ENCODE results near the gene KMT5B. TPM values are rescaled to one million over a fixed set of nuclear protein-coding genes. Genes with fewer than 3 reads are reported as not detected.

KMT5B gene
- total RNA-seq, 1 donor from 2014 or later, result 38.0 TPM

GRCh38 chr11:68261006-68261405 lies 47.9 kb upstream of the KMT5B start:
- no peak overlapping the region for H2AFZ ChIP-seq (ENCODE audit: low read depth, low read length)
- peaks cover 26% of the 10 kb centered on the region for H3K36me3 Mint-ChIP-seq (ENCODE audit: low read depth, unreplicated experiment)
- FAIRE-seq (no peak), DNase-seq (ENCODE audit: low read depth) (no peak)
- no peak overlapping the region for H3K27ac Mint-ChIP-seq (ENCODE audit: unreplicated experiment)
- no peak overlapping the region for H3K4me3 ChIP-seq (ENCODE audit: insufficient read depth, low read depth, low read length)
- peaks cover 11% of the 10 kb centered on the region for H3K36me3 ChIP-seq (ENCODE audit: insufficient read depth, low read length)
- peaks cover 5% of the 10 kb centered on the region for H3K4me1 Mint-ChIP-seq (ENCODE audit: low read depth, unreplicated experiment)
- H3K4me3 Mint-ChIP-seq (ENCODE audit: unreplicated experiment), result no peak overlapping the region
- no peak overlapping the region for H3K4me2 ChIP-seq (ENCODE audit: low read length)
- no peaks in the 10 kb centered on the region for H3K27me3 Mint-ChIP-seq (ENCODE audit: low read depth, unreplicated experiment)
- H3K27me3 ChIP-seq (ENCODE audit: insufficient read depth, low read length), result no peaks in the 10 kb centered on the region
- H3K4me1 ChIP-seq (ENCODE audit: insufficient read depth, low read length), result peaks cover 15% of the 10 kb centered on the region
- TF ChIP-seq CTCF (IDR thresholded peaks at IDR 0.05; ENCODE audit: insufficient read depth, low read depth, low read length), result no peak
- no peak for TF ChIP-seq EZH2 (IDR thresholded peaks at IDR 0.05; ENCODE audit: insufficient read depth, low read length)
- H3K79me2 ChIP-seq (ENCODE audit: insufficient read depth, low read length), result peaks cover 14% of the 10 kb centered on the region
- H3K9ac ChIP-seq (ENCODE audit: low read length), result no peak overlapping the region
- H3K9me3 ChIP-seq (ENCODE audit: insufficient read depth, low read depth, low read length), result no peaks in the 10 kb centered on the region
- peaks cover 56% of the 10 kb centered on the region for H4K20me1 ChIP-seq (ENCODE audit: insufficient read depth, low read length)
- H3K9me3 Mint-ChIP-seq (ENCODE audit: unreplicated experiment), result no peaks in the 10 kb centered on the region
- no peak overlapping the region for H3K27ac ChIP-seq (ENCODE audit: low read depth, low read length)

- H3K4me2 ChIP-seq (ENCODE audit: low read length), result no peak overlapping the region
- peaks cover 10% of the 10 kb centered on the region for H3K79me2 ChIP-seq (ENCODE audit: insufficient read depth, low read length)
- FAIRE-seq, result no peak
- H3K4me1 Mint-ChIP-seq (ENCODE audit: low read depth, unreplicated experiment), result peaks cover 5% of the 10 kb centered on the region
- H3K27ac Mint-ChIP-seq (ENCODE audit: unreplicated experiment), result no peak overlapping the region
- peaks cover 11% of the 10 kb centered on the region for H3K36me3 ChIP-seq (ENCODE audit: insufficient read depth, low read length)
- DNase-seq (ENCODE audit: low read depth), result no peak
- no peaks in the 10 kb centered on the region for H3K9me3 ChIP-seq (ENCODE audit: insufficient read depth, low read depth, low read length)
- H3K36me3 Mint-ChIP-seq (ENCODE audit: low read depth, unreplicated experiment), result peaks cover 24% of the 10 kb centered on the region
- H3K27me3 Mint-ChIP-seq (ENCODE audit: low read depth, unreplicated experiment), result no peaks in the 10 kb centered on the region
- no peaks in the 10 kb centered on the region for H3K27me3 ChIP-seq (ENCODE audit: insufficient read depth, low read length)
- H3K9me3 Mint-ChIP-seq (ENCODE audit: unreplicated experiment), result no peaks in the 10 kb centered on the region
- no peak overlapping the region for H3K4me3 ChIP-seq (ENCODE audit: insufficient read depth, low read depth, low read length)
- H3K9ac ChIP-seq (ENCODE audit: low read length), result no peak overlapping the region
- H3K4me3 Mint-ChIP-seq (ENCODE audit: unreplicated experiment), result no peak overlapping the region
- H3K4me1 ChIP-seq (ENCODE audit: insufficient read depth, low read length), result peaks cover 17% of the 10 kb centered on the region
- H4K20me1 ChIP-seq (ENCODE audit: insufficient read depth, low read length), result peaks cover 52% of the 10 kb centered on the region
- no peak overlapping the region for H2AFZ ChIP-seq (ENCODE audit: low read depth, low read length)
- TF ChIP-seq EZH2 (IDR thresholded peaks at IDR 0.05; ENCODE audit: insufficient read depth, low read length), result no peak
- no peak for TF ChIP-seq CTCF (IDR thresholded peaks at IDR 0.05; ENCODE audit: insufficient read depth, low read depth, low read length)
- no peak overlapping the region for H3K27ac ChIP-seq (ENCODE audit: low read depth, low read length)
Measured at GRCh38 chr11:68260484-68260883, 47.4 kb upstream of the KMT5B start.

GRCh38 chr11:68259122-68259959 lies 46.2 kb upstream of the KMT5B start:
- no peak overlapping the region for H2AFZ ChIP-seq (ENCODE audit: low read depth, low read length)
- peaks cover 40% of the 10 kb centered on the region for H4K20me1 ChIP-seq (ENCODE audit: insufficient read depth, low read length)
- no peaks in the 10 kb centered on the region for H3K79me2 ChIP-seq (ENCODE audit: insufficient read depth, low read length)
- no peak for FAIRE-seq
- H3K27me3 ChIP-seq (ENCODE audit: insufficient read depth, low read length), result no peaks in the 10 kb centered on the region
- Mint-ChIP-seq H3K4me1 (ENCODE audit: low read depth, unreplicated experiment) (peaks cover 3% of the 10 kb centered on the region), H3K9me3 (ENCODE audit: unreplicated experiment) (no peaks in the 10 kb centered on the region), H3K27me3 (ENCODE audit: low read depth, unreplicated experiment) (no peaks in the 10 kb centered on the region), H3K4me3 (ENCODE audit: unreplicated experiment) (no peak overlapping the region), H3K36me3 (ENCODE audit: low read depth, unreplicated experiment) (peaks cover 17% of the 10 kb centered on the region), H3K27ac (ENCODE audit: unreplicated experiment) (no peak overlapping the region)
- no peak overlapping the region for H3K9ac ChIP-seq (ENCODE audit: low read length)
- no peak overlapping the region for H3K4me2 ChIP-seq (ENCODE audit: low read length)
- peaks cover 11% of the 10 kb centered on the region for H3K36me3 ChIP-seq (ENCODE audit: insufficient read depth, low read length)
- H3K9me3 ChIP-seq (ENCODE audit: insufficient read depth, low read depth, low read length), result no peaks in the 10 kb centered on the region
- no peak for TF ChIP-seq EZH2 (IDR thresholded peaks at IDR 0.05; ENCODE audit: insufficient read depth, low read length)
- TF ChIP-seq CTCF (IDR thresholded peaks at IDR 0.05; ENCODE audit: insufficient read depth, low read depth, low read length), result no peak
- peaks cover 22% of the 10 kb centered on the region for H3K4me1 ChIP-seq (ENCODE audit: insufficient read depth, low read length)
- H3K4me3 ChIP-seq (ENCODE audit: insufficient read depth, low read depth, low read length), result no peak overlapping the region
- DNase-seq (ENCODE audit: low read depth), result no peak
- no peak overlapping the region for H3K27ac ChIP-seq (ENCODE audit: low read depth, low read length)

Measured in astrocyte (in vitro differentiated cells and primary cell).